ENCODE measurements around the gene DYNC2H1. TPM values are rescaled to one million over a fixed set of nuclear protein-coding genes. Genes with fewer than 3 reads are reported as not detected.

The DYNC2H1 gene
- total RNA-seq, 2 experiments from 2014 or later = 1.4 to 1.7 TPM

GRCh38 chr11:103396237-103396636 lies 287.0 kb downstream of the DYNC2H1 start:
- Mint-ChIP-seq H3K9me3 (peaks cover 10% of the 10 kb centered on the region), H3K4me1 (ENCODE audit: low read depth) (no peaks in the 10 kb centered on the region), H3K4me3 (no peak overlapping the region), H3K27me3 (no peaks in the 10 kb centered on the region), H3K27ac (no peak overlapping the region), H3K36me3 (peaks cover 7% of the 10 kb centered on the region)
- no peak for DNase-seq
- intact Hi-C loops (cut with micrococcal nuclease) = no loop called here
- POLR2A ChIA-PET = no interaction called here
- CTCF ChIA-PET = no interaction called here

- Mint-ChIP-seq H3K27ac (no peak overlapping the region), H3K4me1 (ENCODE audit: low read depth) (no peaks in the 10 kb centered on the region), H3K4me3 (no peak overlapping the region), H3K9me3 (peaks cover 8% of the 10 kb centered on the region), H3K27me3 (no peaks in the 10 kb centered on the region), H3K36me3 (peaks cover 7% of the 10 kb centered on the region)
- no peak for DNase-seq
- intact Hi-C loops (cut with micrococcal nuclease) = no loop called here
- ChIA-PET POLR2A (no interaction called here), CTCF (no interaction called here)
These were observed 288.1 kb downstream of the DYNC2H1 start for GRCh38 chr11:103397369-103397768.

- ChIA-PET POLR2A (no interaction called here), CTCF (no interaction called here)
- Mint-ChIP-seq H3K4me3 (no peak overlapping the region), H3K4me1 (ENCODE audit: low read depth) (no peaks in the 10 kb centered on the region), H3K27ac (no peak overlapping the region), H3K36me3 (peaks cover 4% of the 10 kb centered on the region), H3K9me3 (no peaks in the 10 kb centered on the region), H3K27me3 (no peaks in the 10 kb centered on the region)
- intact Hi-C loops (cut with micrococcal nuclease) = no loop called here
- DNase-seq = no peak
These were observed 289.6 kb downstream of the DYNC2H1 start for GRCh38 chr11:103398829-103399228.

GRCh38 chr11:103406357-103406756 lies 297.1 kb downstream of the DYNC2H1 start:
- Mint-ChIP-seq H3K9me3 (no peaks in the 10 kb centered on the region), H3K36me3 (no peaks in the 10 kb centered on the region), H3K4me1 (ENCODE audit: low read depth) (no peaks in the 10 kb centered on the region), H3K27me3 (no peaks in the 10 kb centered on the region), H3K4me3 (no peak overlapping the region), H3K27ac (no peak overlapping the region)
- ChIA-PET CTCF (no interaction called here), POLR2A (no interaction called here)
- intact Hi-C loops (cut with micrococcal nuclease) = no loop called here
- no peak for DNase-seq

GRCh38 chr11:103407641-103408040 lies 298.4 kb downstream of the DYNC2H1 start:
- no peaks in the 10 kb centered on the region for H3K9me3 Mint-ChIP-seq
- CTCF ChIA-PET = no interaction called here
- DNase-seq = no peak
- H3K27me3 Mint-ChIP-seq = no peaks in the 10 kb centered on the region
- H3K27ac Mint-ChIP-seq = no peak overlapping the region
- H3K4me3 Mint-ChIP-seq = no peak overlapping the region
- intact Hi-C loops (cut with micrococcal nuclease) = no loop called here
- no peaks in the 10 kb centered on the region for H3K4me1 Mint-ChIP-seq (ENCODE audit: low read depth)
- H3K36me3 Mint-ChIP-seq = no peaks in the 10 kb centered on the region
- POLR2A ChIA-PET = no interaction called here

GRCh38 chr11:103413266-103413888 lies 304.2 kb downstream of the DYNC2H1 start:
- no peaks in the 10 kb centered on the region for H3K4me1 Mint-ChIP-seq (ENCODE audit: low read depth)
- H3K36me3 Mint-ChIP-seq = no peaks in the 10 kb centered on the region
- no peak for DNase-seq
- H3K4me3 Mint-ChIP-seq = no peak overlapping the region
- ChIA-PET POLR2A (no interaction called here), CTCF (interaction anchor here (0.7 kb wide), 1 partner anchor 21 kb away, joined by 3 read pairs; no protein-coding TSS in a partner anchor)
- H3K27me3 Mint-ChIP-seq = peaks cover 1% of the 10 kb centered on the region
- H3K27ac Mint-ChIP-seq = no peak overlapping the region
- H3K9me3 Mint-ChIP-seq = no peaks in the 10 kb centered on the region
- intact Hi-C loops (cut with micrococcal nuclease) = no loop called here

- peaks cover 3% of the 10 kb centered on the region for H3K9me3 Mint-ChIP-seq
- no peaks in the 10 kb centered on the region for H3K4me1 Mint-ChIP-seq (ENCODE audit: low read depth)
- H3K36me3 Mint-ChIP-seq = no peaks in the 10 kb centered on the region
- intact Hi-C loops (cut with micrococcal nuclease) = no loop called here
- H3K4me3 Mint-ChIP-seq = no peak overlapping the region
- no peaks in the 10 kb centered on the region for H3K27me3 Mint-ChIP-seq
- POLR2A ChIA-PET = no interaction called here
- no peak overlapping the region for H3K27ac Mint-ChIP-seq
- CTCF ChIA-PET = no interaction called here
- no peak for DNase-seq
These were observed 308.8 kb downstream of the DYNC2H1 start for GRCh38 chr11:103418014-103418413.

GRCh38 chr11:103420593-103420992 lies 311.4 kb downstream of the DYNC2H1 start:
- H3K27me3 Mint-ChIP-seq = no peaks in the 10 kb centered on the region
- no peaks in the 10 kb centered on the region for H3K4me1 Mint-ChIP-seq (ENCODE audit: low read depth)
- no peak for DNase-seq
- peaks cover 3% of the 10 kb centered on the region for H3K9me3 Mint-ChIP-seq
- ChIA-PET POLR2A (no interaction called here), CTCF (no interaction called here)
- intact Hi-C loops (cut with micrococcal nuclease) = no loop called here
- no peaks in the 10 kb centered on the region for H3K36me3 Mint-ChIP-seq
- H3K4me3 Mint-ChIP-seq = no peak overlapping the region
- H3K27ac Mint-ChIP-seq = no peak overlapping the region

- Mint-ChIP-seq H3K9me3 (no peaks in the 10 kb centered on the region), H3K36me3 (no peaks in the 10 kb centered on the region), H3K27ac (no peak overlapping the region), H3K27me3 (no peaks in the 10 kb centered on the region), H3K4me3 (no peak overlapping the region), H3K4me1 (ENCODE audit: low read depth) (no peaks in the 10 kb centered on the region)
- ChIA-PET POLR2A (no interaction called here), CTCF (no interaction called here)
- intact Hi-C loops (cut with micrococcal nuclease) = no loop called here
- DNase-seq = no peak
These were observed 324.3 kb downstream of the DYNC2H1 start for GRCh38 chr11:103433386-103434072.

- Mint-ChIP-seq H3K4me3 (no peak overlapping the region), H3K27me3 (no peaks in the 10 kb centered on the region), H3K9me3 (no peaks in the 10 kb centered on the region), H3K27ac (no peak overlapping the region), H3K4me1 (ENCODE audit: low read depth) (no peaks in the 10 kb centered on the region), H3K36me3 (no peaks in the 10 kb centered on the region)
- DNase-seq = no peak
- ChIA-PET POLR2A (no interaction called here), CTCF (no interaction called here)
- intact Hi-C loops (cut with micrococcal nuclease) = no loop called here
These were observed 324.8 kb downstream of the DYNC2H1 start for GRCh38 chr11:103434073-103434411.

GRCh38 chr11:103436131-103436770 lies 327.0 kb downstream of the DYNC2H1 start:
- Mint-ChIP-seq H3K4me3 (no peak overlapping the region), H3K36me3 (no peaks in the 10 kb centered on the region), H3K4me1 (ENCODE audit: low read depth) (no peaks in the 10 kb centered on the region), H3K27me3 (no peaks in the 10 kb centered on the region), H3K27ac (no peak overlapping the region), H3K9me3 (no peaks in the 10 kb centered on the region)
- intact Hi-C loops (cut with micrococcal nuclease) = no loop called here
- POLR2A ChIA-PET = no interaction called here
- CTCF ChIA-PET = no interaction called here
- DNase-seq = no peak

- H3K27me3 Mint-ChIP-seq = no peaks in the 10 kb centered on the region
- POLR2A ChIA-PET = no interaction called here
- CTCF ChIA-PET = no interaction called here
- no peak overlapping the region for H3K4me3 Mint-ChIP-seq
- no peaks in the 10 kb centered on the region for H3K36me3 Mint-ChIP-seq
- no peaks in the 10 kb centered on the region for H3K9me3 Mint-ChIP-seq
- H3K4me1 Mint-ChIP-seq (ENCODE audit: low read depth) = no peaks in the 10 kb centered on the region
- intact Hi-C loops (cut with micrococcal nuclease) = no loop called here
- DNase-seq = no peak
- no peak overlapping the region for H3K27ac Mint-ChIP-seq
These were observed 331.8 kb downstream of the DYNC2H1 start for GRCh38 chr11:103441021-103441420.

GRCh38 chr11:103448966-103449365 lies 339.7 kb downstream of the DYNC2H1 start:
- CTCF ChIA-PET = no interaction called here
- Mint-ChIP-seq H3K36me3 (no peaks in the 10 kb centered on the region), H3K4me1 (ENCODE audit: low read depth) (no peaks in the 10 kb centered on the region), H3K27me3 (no peaks in the 10 kb centered on the region), H3K27ac (no peak overlapping the region), H3K4me3 (no peak overlapping the region), H3K9me3 (no peaks in the 10 kb centered on the region)
- intact Hi-C loops (cut with micrococcal nuclease) = no loop called here
- DNase-seq = no peak
- POLR2A ChIA-PET = no interaction called here
